SK-N-SH (cell line): ENCODE measurements around the gene AP1M1.

Source experiments
- GABPA ChIP-seq: IDR thresholded peaks from 2 replicates; pipeline ENCODE4 v1.4.0; 2012; ENCODE audit warnings: low read depth, mild to moderate bottlenecking
- POLR2AphosphoS5 ChIP-seq: IDR thresholded peaks from 2 replicates; pipeline ENCODE4 v1.6.1; 2012; ENCODE audit warnings: low read depth, low read length
- TF ChIP-seq, protein P1 (sequence below): fragments of 200-600 bp; sonication (generic); IDR thresholded peaks from 2 replicates; pipeline ENCODE4 v1.6.1; 2017; ENCODE audit warnings: antibody characterized with exemption, mild to moderate bottlenecking, moderate library complexity
- TF ChIP-seq, protein P2 (sequence below): fragments of 150-350 bp; IDR thresholded peaks from 2 replicates; pipeline ENCODE4 v1.6.1; 2017; ENCODE audit warnings: antibody characterized with exemption, low read length, low read depth, borderline replicate concordance

DNA sequence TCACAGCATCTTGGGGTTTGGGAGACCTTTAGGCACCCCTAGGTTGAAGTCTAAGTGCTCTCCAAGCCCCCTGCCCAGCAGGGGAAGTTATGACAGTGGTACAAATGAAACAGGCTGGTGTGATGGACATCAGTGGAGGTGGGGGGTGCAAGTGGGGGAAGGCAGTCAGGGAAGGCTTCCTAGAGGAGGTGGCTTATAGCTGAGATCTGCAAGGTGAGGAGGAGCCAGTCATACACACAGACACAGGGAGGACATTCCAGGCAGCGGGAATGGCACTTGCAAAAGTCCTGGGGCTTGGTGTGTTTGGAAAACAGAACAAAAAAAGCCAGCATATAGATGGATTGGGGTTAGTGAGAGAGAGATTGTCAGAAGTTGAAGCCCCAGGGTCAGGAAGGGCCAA, 42.6 kb upstream of the AP1M1 start:
- TF ChIP-seq, protein P1, sequence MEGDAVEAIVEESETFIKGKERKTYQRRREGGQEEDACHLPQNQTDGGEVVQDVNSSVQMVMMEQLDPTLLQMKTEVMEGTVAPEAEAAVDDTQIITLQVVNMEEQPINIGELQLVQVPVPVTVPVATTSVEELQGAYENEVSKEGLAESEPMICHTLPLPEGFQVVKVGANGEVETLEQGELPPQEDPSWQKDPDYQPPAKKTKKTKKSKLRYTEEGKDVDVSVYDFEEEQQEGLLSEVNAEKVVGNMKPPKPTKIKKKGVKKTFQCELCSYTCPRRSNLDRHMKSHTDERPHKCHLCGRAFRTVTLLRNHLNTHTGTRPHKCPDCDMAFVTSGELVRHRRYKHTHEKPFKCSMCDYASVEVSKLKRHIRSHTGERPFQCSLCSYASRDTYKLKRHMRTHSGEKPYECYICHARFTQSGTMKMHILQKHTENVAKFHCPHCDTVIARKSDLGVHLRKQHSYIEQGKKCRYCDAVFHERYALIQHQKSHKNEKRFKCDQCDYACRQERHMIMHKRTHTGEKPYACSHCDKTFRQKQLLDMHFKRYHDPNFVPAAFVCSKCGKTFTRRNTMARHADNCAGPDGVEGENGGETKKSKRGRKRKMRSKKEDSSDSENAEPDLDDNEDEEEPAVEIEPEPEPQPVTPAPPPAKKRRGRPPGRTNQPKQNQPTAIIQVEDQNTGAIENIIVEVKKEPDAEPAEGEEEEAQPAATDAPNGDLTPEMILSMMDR, result no peak
- TF ChIP-seq POLR2AphosphoS5, result no peak
- TF ChIP-seq GABPA, result no peak
- TF ChIP-seq, protein P2, sequence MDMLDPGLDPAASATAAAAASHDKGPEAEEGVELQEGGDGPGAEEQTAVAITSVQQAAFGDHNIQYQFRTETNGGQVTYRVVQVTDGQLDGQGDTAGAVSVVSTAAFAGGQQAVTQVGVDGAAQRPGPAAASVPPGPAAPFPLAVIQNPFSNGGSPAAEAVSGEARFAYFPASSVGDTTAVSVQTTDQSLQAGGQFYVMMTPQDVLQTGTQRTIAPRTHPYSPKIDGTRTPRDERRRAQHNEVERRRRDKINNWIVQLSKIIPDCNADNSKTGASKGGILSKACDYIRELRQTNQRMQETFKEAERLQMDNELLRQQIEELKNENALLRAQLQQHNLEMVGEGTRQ, result no peak
